Measurements from ENCODE around the gene C19orf33.

C19orf33 gene

GRCh38 chr19:38291855-38292254 is 12.2 kb upstream of the C19orf33 start:
- CTCF ChIA-PET: no interaction called here
- DNase-seq (ENCODE audit: extremely low spot score): no peak
- POLR2A ChIA-PET: no interaction called here

DNA sequence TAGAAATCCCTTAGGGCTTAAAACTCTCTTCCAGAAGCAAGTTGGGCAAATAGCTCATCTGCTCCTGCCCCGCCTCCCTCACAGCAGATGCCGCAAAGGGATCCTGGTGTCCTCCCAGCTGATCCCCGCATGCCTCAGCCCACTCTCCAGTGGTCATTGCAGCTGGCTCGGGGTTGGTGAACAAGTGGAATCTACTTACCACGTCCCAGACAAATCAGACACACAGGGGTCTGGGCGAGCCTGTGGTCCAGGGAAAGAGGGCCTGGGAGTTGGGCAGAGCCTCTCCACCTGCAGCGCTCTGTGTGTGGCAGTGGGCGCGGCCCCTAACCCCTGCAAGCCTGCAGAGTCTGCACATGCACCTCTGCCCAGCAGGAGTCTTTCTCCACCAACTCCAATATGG is 10.8 kb upstream of the C19orf33 start:
- ChIA-PET POLR2A (no interaction called here), CTCF (no interaction called here)
- TF ChIP-seq FOXK2 (IDR thresholded peaks at IDR 0.05) (no peak), ARNT (IDR thresholded peaks at IDR 0.05) (no peak), PKNOX1 (IDR thresholded peaks at IDR 0.05) (no peak), SUZ12 (IDR thresholded peaks at IDR 0.05) (no peak), BHLHE40 (IDR thresholded peaks at IDR 0.05; ENCODE audit: borderline replicate concordance) (no peak)
- DNase-seq (ENCODE audit: extremely low spot score): no peak

More at GRCh38 chr19:38291855-38292254, 12.2 kb upstream of the C19orf33 start:
- TF ChIP-seq L3MBTL2 (conservative IDR thresholded peaks at IDR 0.05) (no peak), HDGF (IDR thresholded peaks at IDR 0.05; ENCODE audit: borderline replicate concordance) (no peak), FOXM1 (IDR thresholded peaks at IDR 0.05; ENCODE audit: borderline replicate concordance) (no peak), SP1 (IDR thresholded peaks at IDR 0.05) (no peak), PKNOX1 (IDR thresholded peaks at IDR 0.05) (no peak), ZNF384 (IDR thresholded peaks at IDR 0.05) (no peak), LEF1 (IDR thresholded peaks at IDR 0.05; ENCODE audit: borderline replicate concordance) (no peak), SUZ12 (IDR thresholded peaks at IDR 0.05) (no peak), NFRKB (IDR thresholded peaks at IDR 0.05) (no peak), CTBP1 (IDR thresholded peaks at IDR 0.05; ENCODE audit: borderline replicate concordance) (no peak), ELF4 (IDR thresholded peaks at IDR 0.05) (no peak), FOXA1 (IDR thresholded peaks at IDR 0.05) (no peak), TARDBP (IDR thresholded peaks at IDR 0.05) (no peak), BHLHE40 (IDR thresholded peaks at IDR 0.05; ENCODE audit: borderline replicate concordance) (no peak), ARNT (IDR thresholded peaks at IDR 0.05) (no peak), FOXK2 (IDR thresholded peaks at IDR 0.05) (no peak)

DNA sequence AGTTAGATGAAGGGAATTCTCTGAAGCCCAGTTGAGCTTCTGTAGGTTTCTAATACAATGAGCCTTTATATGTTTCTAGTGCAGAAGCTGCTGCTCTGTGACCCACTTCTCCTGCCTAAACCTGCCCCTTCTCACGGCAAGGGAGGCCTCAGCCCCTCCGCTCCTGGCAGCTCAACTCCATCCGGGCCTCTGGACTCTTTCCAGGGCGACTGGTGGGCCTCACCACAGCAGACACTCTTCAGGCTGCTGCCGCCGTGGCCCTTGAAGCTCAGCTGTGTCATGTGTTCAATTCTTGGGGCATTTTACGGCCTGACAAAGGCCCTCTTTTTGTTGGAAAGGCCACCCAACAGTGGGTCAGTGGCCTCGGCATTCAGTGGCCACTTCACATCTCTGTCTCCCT is 10.0 kb upstream of the C19orf33 start:
- TF ChIP-seq HDGF (IDR thresholded peaks at IDR 0.05; ENCODE audit: borderline replicate concordance) (no peak), CTBP1 (IDR thresholded peaks at IDR 0.05; ENCODE audit: borderline replicate concordance) (no peak), LEF1 (IDR thresholded peaks at IDR 0.05; ENCODE audit: borderline replicate concordance) (no peak), ARNT (IDR thresholded peaks at IDR 0.05) (no peak), L3MBTL2 (conservative IDR thresholded peaks at IDR 0.05) (no peak), ZNF384 (IDR thresholded peaks at IDR 0.05) (no peak), TARDBP (IDR thresholded peaks at IDR 0.05) (no peak), SP1 (IDR thresholded peaks at IDR 0.05) (no peak), FOXM1 (IDR thresholded peaks at IDR 0.05; ENCODE audit: borderline replicate concordance) (no peak), PKNOX1 (IDR thresholded peaks at IDR 0.05) (no peak), NFRKB (IDR thresholded peaks at IDR 0.05) (no peak), BHLHE40 (IDR thresholded peaks at IDR 0.05; ENCODE audit: borderline replicate concordance) (no peak)
- CTCF ChIA-PET: no interaction called here
- DNase-seq (ENCODE audit: extremely low spot score): no peak
- POLR2A ChIA-PET: no interaction called here

- no peak for DNase-seq (ENCODE audit: extremely low spot score)
- ChIA-PET CTCF (no interaction called here), POLR2A (no interaction called here)
- no peak for TF ChIP-seq FOXA1 (IDR thresholded peaks at IDR 0.05)
- no peak for TF ChIP-seq CTBP1 (IDR thresholded peaks at IDR 0.05; ENCODE audit: borderline replicate concordance)
- no peak for TF ChIP-seq L3MBTL2 (conservative IDR thresholded peaks at IDR 0.05)
- no peak for TF ChIP-seq ELF4 (IDR thresholded peaks at IDR 0.05)
- no peak for TF ChIP-seq FOXM1 (IDR thresholded peaks at IDR 0.05; ENCODE audit: borderline replicate concordance)
- no peak for TF ChIP-seq LEF1 (IDR thresholded peaks at IDR 0.05; ENCODE audit: borderline replicate concordance)
- TF ChIP-seq SUZ12 (IDR thresholded peaks at IDR 0.05): no peak
- TF ChIP-seq TARDBP (IDR thresholded peaks at IDR 0.05): no peak
Measured at GRCh38 chr19:38298821-38299680, 5.0 kb upstream of the C19orf33 start.

DNA sequence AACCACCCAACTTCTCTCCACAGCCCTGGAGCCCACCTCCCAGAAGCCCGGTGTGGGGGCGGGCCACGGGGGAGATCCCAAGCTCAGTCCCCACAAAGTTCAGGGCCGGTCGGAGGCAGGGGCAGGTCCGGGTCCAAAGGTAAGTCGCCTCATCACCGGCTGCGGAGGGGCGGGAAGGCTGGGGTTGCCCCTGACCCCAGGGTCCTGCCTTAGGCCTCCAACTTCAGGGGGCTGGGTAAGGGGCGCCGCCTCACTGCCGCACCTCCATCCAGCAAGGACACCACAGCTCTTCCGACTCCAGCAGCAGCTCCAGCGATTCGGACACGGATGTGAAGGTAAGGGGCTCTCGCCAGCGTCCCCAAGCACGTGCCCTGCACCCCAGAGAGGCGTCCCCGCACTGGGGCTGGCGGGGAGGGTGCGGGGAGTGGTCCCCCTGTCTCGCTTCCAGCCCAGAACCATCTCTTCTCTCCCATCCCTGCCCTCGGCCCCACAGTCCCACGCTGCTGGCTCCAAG is 358 bp downstream of the C19orf33 start:
- TF ChIP-seq HDGF (IDR thresholded peaks at IDR 0.05; ENCODE audit: borderline replicate concordance) (no peak), L3MBTL2 (conservative IDR thresholded peaks at IDR 0.05) (no peak), CTBP1 (IDR thresholded peaks at IDR 0.05; ENCODE audit: borderline replicate concordance) (no peak), SP1 (IDR thresholded peaks at IDR 0.05) (no peak), PKNOX1 (IDR thresholded peaks at IDR 0.05) (no peak), ELF4 (IDR thresholded peaks at IDR 0.05) (no peak), TARDBP (IDR thresholded peaks at IDR 0.05) (no peak), ZNF384 (IDR thresholded peaks at IDR 0.05) (no peak), FOXK2 (IDR thresholded peaks at IDR 0.05) (no peak), NFRKB (IDR thresholded peaks at IDR 0.05) (no peak), FOXM1 (IDR thresholded peaks at IDR 0.05; ENCODE audit: borderline replicate concordance) (no peak), FOXA1 (IDR thresholded peaks at IDR 0.05) (no peak), BHLHE40 (IDR thresholded peaks at IDR 0.05; ENCODE audit: borderline replicate concordance) (no peak), LEF1 (IDR thresholded peaks at IDR 0.05; ENCODE audit: borderline replicate concordance) (no peak), SUZ12 (IDR thresholded peaks at IDR 0.05) (no peak)
- ChIA-PET POLR2A (no interaction called here), CTCF (no interaction called here)
- DNase-seq (ENCODE audit: extremely low spot score): no peak
